Raji (cell line): ENCODE results near the gene PRSS12.

Source experiments
- POLR2A ChIP-seq: IDR thresholded peaks from 2 replicates; pipeline ENCODE4 v1.6.1; 2011; ENCODE audit warnings: low read depth, low read length, control low read depth; ENCODE audit not compliant: insufficient read depth

PRSS12 gene

DNA sequence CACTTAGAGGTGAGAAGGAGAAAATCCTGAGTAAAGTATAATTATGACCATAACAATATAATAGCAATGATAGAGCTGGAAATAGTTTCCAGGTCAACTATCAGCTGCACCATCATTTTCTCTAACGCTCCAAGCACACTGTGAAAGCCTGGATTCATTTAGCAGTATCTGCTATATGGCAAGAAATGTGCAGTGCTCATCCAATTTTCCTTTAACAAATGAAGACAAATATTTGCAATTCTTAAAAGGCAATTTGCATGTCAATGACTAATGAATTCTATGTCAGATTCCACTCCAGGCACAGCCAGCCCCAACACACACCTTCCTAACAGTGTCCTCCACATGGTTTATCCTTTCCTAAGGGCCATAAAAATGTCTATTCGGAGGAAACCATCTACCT, 12.7 kb downstream of the PRSS12 start:
- TF ChIP-seq POLR2A = no peak

DNA sequence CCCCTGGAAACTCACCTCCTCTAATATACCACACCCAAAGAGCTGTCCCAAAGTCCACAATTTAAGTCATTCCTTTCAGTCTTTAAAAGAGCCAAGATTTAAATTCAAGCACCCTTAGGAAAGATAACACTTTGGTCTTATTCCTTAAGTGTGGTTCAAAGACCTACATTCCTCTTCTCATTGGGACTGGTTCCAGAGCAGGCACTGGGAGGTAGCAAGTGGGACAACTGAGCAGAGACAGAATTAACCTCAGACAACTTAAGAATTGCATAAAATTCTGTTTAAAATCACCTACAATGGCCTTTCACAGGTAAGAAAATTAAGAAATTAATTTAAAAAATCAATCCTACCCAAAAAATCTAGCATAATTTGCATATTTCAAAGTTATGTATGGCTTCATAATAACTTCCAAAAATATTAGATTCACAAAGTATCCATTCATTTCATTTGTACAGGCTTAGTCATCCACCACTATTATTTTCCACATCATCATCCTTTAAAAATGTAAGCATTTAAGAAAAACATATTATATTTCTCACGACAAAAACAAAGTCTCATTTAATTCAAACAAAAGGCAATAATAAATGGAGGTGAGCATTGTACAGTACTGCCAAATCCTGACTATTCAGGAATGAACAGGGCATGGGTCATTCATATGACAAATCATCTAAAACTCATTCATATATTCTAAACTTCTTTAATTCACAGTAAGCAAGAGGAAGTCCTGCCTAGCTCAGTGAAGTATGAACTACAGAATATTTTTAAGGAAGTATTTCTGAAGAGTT, 13.6 kb downstream of the PRSS12 start:
- TF ChIP-seq POLR2A = no peak

DNA sequence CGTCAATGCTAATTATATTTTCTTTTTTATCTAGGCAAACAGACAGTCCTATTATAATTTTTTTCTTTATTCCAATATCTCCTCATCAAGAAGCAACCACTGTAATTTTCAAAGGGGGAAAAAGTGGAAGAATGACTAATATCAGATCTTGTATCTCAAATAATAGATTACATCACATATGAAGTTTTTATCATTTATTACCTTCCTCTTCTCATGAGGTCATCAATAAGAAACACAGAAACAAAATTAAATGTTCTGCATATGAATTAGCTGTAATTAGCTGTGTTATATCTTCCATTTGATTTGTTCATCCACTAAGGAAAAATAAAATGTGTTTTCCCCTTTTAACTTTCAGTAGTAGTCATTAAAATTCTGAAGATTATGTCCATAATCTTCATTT, 14.3 kb downstream of the PRSS12 start:
- no peak for TF ChIP-seq POLR2A

DNA sequence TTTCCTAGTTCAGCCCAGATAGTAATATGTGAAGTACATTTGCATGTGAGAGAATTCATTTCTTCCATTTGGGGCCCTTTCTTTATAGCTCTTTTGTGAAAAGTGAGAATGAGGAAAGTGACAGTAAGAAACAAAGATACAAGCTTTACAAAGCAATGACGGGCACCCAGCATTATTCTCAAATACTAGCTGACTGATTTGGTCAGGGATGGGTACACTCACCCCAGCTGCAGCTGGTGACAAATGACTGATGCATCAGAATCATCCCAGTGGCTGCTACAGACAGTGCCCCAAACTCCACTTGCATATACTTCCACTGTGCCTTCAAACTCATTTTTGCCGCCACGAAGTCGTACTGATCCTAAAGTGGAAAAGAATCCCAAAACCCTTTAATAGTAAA, 14.8 kb downstream of the PRSS12 start:
- TF ChIP-seq POLR2A = no peak

DNA sequence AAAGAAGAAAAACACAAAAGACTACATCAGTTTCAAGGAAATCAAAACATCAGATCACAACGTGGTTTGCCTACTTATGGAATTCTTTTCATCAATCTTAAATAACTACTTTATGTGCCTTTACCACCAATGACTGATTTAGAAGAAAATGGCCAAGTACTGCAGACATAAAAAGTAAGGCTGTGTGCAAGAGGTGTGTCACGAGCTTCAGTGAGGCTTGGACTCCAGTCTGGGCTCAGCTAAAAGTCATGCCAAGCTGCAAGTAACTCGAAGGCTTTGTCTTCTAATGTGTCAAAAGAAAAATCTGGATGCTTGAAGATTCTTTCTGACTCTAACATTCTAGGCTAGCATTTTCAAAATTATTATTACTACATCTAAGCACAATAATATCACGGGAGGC, 17.0 kb downstream of the PRSS12 start:
- TF ChIP-seq POLR2A = no peak

DNA sequence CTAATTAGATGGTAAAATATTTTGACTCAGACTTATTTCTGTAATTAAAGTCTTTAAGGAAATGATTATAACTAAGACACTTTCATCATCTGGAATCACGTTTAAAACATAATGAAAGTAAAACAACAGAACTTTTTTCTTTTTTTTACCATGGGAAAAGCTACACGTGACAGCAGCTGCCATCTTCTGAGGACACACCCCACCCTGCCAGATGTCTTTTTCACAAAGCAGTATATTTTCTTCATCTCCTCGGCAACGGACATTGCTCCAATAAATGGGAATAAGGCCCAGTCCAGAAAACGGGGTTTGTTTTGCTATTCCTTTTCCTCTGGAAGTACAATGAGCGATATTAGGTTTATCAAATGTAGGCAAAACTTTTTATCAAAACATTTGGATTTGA, 17.5 kb downstream of the PRSS12 start:
- no peak for TF ChIP-seq POLR2A

DNA sequence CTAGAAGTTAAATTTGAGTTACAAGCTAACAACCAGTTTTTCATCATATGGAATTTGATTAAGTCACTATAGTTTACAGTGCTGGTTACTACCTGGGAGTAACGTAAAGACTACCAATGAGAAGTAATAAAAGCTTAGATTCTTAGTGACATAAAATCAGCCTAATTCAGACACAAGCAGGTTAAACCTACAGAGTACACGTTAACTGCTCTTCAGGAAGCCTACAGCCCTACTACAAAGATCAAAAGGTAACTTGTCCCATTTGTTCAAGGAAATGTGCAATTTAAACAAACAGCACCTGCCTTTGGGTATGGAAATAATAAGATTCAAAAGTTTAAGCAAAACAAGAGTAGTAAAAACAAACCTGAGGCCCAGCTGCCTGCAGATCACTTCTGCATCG, 21.5 kb downstream of the PRSS12 start:
- TF ChIP-seq POLR2A = no peak

DNA sequence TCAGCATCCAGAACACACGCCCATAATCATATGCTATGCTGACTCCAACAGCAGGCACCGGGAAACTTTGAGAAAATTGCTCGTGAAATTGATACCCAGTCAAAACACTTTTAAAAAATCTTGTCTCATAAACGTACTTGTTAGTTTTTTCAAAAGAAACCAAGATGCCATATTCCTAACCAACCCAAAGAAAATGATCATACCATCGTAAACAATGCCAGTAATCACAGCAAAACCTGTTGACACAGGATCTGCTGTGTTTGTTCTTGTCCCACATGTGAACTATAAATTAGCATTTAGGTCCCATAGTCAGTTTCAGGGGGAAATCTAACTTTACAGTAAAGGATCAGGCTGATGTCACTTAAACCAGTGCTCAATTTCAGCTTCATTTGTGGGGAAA, 23.0 kb downstream of the PRSS12 start:
- no peak for TF ChIP-seq POLR2A

DNA sequence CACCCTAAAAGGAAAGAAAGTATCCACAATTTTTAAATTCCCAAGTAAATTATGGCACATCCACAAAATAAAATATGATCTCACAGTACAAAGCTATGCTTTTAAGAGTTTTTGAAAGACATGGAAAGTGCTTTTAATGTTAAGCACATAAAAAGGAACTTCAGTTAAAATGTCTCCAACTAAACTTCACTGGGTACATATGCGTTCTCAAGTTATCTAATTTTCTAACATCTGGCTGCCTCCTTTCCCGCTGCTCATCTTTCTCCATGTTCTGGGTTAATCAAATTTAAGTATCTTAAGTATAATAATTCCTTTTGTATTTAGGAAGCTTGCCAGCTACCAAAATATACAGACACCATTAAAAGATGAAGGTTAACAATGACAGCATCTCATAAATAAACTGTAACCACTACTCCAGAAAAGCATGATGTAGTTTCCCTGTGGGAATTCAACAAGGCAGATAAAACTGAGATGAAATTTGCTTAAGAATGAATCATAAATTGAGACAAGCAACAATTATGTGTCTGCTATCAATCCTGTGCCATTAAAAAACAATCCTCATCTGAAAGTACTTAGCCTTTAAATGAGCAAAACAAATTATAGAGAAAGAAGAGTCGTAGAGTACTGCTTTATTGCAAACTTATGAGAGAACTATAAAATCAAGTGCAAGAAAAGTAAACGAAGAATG, 25.1 kb downstream of the PRSS12 start:
- TF ChIP-seq POLR2A = no peak

DNA sequence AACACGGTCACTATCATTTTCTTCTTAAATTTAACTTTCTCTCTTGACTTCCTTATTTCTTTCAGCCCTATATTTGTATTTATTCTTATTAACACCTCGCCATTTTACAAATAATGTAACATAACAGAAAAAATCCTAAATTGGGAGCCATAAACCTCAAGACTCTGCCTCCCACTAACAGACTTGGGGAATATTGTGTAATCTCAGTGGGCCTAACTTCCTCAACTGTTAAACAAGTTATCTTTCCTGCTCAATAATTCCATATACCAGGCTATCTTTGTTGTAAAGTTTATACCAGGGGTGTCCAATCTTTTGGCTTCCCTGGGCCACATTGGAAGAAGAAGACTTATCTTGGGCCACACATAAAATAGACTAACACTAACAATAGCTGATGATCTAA, 26.2 kb downstream of the PRSS12 start:
- no peak for TF ChIP-seq POLR2A

DNA sequence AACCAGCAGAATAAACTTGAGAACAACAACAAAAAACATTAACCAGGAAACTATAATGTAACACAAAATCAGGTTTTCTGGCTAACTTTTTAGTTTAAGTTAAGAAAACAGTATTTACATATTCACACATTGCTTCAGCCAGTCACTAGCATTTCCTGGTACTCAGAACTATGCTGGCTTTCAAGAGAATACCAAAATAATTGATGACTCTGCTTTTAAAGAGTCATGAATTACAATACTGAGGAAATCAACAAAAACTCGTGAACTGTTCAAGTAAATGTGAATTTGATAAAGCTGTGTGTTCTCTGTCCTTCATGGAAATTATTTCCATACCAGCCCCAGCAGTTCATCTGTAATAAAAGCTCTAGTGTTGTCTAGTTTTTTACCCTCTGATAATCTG, 27.4 kb downstream of the PRSS12 start:
- TF ChIP-seq POLR2A = no peak

DNA sequence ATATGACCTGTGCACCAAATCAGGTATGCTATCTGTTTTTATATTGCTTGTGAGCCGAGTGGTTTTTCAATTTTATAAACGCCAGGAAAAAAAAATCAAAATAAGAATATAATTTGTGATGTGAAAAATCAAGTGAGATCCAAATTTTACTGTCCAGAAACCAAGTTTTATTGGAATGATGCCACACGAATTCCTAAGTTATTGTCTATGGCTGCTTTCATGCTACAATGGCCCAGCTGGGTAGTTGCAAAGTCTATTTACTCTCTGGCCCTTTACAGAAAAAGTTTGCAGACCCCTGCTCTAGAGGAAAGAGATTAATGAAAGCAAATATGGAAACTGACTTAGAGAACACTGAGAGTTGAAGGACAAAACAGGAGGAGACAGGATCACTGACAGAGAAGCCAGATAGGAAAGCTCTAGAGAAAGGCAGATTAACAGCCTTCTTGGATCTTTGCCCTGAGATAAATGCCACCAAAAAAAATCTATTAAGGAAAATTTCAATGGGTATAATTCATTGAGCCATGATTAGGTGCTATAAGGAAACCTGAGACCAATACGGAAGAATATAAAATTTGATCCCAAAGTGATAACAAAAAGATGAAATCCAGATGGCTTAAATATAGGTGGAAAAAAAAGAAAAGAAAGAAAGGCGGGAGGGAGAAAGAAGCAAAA, 29.8 kb downstream of the PRSS12 start:
- TF ChIP-seq POLR2A = no peak

DNA sequence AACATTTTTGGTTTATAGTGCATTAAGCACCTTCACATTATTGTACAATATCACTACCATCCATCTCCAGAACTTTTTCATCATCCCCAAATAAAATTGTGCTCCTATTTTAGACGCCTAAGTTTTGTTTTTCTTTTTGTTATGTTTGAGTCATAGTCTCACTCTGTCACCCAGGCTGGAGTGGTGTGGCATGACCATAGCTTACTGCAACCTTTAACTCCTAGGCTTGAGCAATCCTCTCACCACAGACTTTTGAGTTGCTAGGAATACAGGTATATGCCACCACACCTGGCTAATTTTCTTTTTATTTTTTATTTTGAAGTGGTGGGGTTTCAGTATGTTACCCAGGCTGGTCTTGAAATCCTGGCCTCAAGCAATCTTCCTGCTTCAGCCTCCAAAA, 33.9 kb downstream of the PRSS12 start:
- no peak for TF ChIP-seq POLR2A

DNA sequence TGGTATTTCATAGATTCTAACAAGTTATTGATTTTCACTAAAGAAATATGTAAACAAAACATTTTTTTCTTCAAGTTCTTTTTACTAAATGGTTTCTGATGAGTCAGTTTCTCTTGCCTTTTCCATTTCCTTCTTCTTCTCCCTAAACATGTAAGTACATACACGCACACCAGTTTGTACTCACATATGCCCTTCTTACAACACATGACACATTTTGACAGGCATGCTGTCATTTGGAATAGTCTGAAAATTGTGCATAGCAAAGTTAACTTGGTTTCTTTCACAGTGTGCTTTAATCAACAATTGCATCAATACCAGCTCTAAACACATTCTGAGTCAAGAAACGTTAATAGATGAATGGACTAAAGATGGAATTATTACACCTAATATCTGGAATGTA, 35.1 kb downstream of the PRSS12 start:
- no peak for TF ChIP-seq POLR2A

DNA sequence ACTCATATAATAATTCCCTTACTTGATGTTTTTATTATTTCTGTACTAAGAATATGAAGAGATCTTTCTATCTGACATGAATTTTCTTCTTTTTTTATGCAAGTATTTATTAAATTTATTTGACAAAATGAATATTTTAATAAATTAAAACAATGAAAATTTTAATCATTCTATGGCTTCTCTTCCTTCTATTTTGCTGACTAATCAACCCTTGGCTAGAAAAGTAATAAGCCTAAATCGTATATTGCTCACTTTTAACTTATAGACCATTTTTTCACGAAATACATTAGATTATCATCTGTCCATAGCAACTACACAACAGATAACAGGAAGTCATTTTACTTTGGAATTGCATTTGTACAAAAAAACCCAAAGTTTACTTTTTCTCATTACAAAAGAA, 38.6 kb downstream of the PRSS12 start:
- TF ChIP-seq POLR2A = no peak

DNA sequence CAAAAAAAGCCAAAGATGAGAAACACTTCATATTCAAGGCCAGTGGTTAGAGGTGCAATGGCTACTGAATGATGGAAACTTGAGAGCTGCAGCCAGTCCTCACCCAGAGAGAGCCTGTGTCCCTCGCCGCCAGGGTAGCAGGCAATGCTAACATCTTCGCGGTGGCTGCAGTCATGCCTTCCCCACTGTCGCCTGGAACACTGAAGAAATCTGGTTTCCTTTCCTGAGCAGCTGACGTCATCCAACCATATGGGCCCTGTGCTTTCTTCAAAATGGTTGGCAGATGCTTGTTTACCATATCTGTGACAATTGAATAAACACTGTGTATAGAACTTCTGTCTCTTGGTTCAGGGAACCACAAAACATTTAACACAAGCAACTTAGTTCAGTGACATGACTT, 39.7 kb downstream of the PRSS12 start:
- TF ChIP-seq POLR2A = no peak
